ENCODE data around the gene IGSF22.

DNA sequence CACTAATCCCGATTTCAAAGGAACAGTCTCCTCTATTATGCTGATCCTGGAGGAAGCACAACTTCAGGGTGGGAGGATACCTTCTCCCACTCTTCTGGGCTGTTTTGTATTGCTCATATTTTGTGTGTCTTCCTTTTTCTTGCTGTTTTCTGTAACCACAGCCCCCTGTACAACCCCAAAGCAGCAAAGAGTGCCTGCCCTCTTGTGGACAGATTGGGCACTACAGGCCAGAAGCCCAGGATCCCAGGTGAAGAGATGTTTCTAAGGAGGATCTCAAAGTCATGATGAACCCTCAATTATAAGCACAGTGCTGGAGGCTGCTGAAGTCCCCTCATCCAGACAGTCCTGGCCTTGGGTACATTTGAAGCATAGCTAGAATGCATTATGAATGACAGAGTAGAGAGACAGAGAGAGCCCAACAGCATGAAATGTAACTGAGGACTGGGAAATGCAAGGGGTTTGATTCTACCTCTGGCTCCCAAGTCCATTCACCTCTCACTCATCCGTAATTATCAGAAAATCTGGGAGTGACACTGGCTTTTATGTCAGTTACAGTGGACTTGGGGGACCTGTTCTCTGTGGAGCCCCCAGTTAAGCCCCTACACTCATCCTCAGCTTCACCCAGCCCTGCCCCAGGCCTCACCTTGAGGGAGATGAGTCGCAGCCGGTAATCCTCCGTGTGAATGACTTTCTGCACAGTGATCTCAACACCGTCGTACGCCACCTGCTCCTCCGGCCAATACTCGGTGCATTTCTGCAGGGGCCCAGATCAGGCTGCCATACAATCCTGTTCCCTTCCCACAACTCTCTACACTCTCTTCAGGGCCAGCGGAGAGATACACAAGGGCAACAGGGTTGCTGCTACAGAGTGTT is 6.2 kb upstream of the IGSF22 start:
- no peak for TF ChIP-seq POLR2A (IDR thresholded peaks at IDR 0.05; ENCODE audit: low read length)
- TF ChIP-seq GATA1 (IDR thresholded peaks at IDR 0.05; ENCODE audit: low read depth, low read length), result no peak

All from erythroblast (primary cell).